ENCODE measurements around the gene STAT3.
"Not testable (repeated sequence)": the region's sequence is repeated elsewhere in the genome, so short reads cannot be mapped to it uniquely, and the experiment has no call there.

Gene STAT3

GRCh38 chr17:42386777-42387657 is 1.2 kb downstream of the STAT3 start:
- no peak for DNase-seq (ENCODE audit: low spot score)
- no peak for FAIRE-seq

- DNase-seq (ENCODE audit: low spot score) (no peak), FAIRE-seq (no peak)
These were observed 6.3 kb downstream of the STAT3 start for GRCh38 chr17:42381898-42382297.

GRCh38 chr17:42380935-42381334 is 7.3 kb downstream of the STAT3 start:
- FAIRE-seq (no peak), DNase-seq (ENCODE audit: low spot score) (no peak)

- FAIRE-seq (no peak), DNase-seq (ENCODE audit: low spot score) (no peak)
These were observed 9.2 kb downstream of the STAT3 start for GRCh38 chr17:42378959-42379594.

- no peak for FAIRE-seq
These were observed 9.8 kb downstream of the STAT3 start for GRCh38 chr17:42378359-42378958.

GRCh38 chr17:42373896-42374295 is 14.3 kb downstream of the STAT3 start:
- DNase-seq (ENCODE audit: low spot score), result no peak
- FAIRE-seq, result no peak

More at GRCh38 chr17:42378359-42378958, 9.8 kb downstream of the STAT3 start:
- DNase-seq (ENCODE audit: low spot score), result no peak

GRCh38 chr17:42372142-42372541 is 16.1 kb downstream of the STAT3 start:
- no peak for DNase-seq (ENCODE audit: low spot score)
- FAIRE-seq, result no peak

GRCh38 chr17:42368797-42369561 is 19.3 kb downstream of the STAT3 start:
- not testable (repeated sequence) for FAIRE-seq; DNase-seq (ENCODE audit: low spot score)

- not testable (repeated sequence) for DNase-seq (ENCODE audit: low spot score); FAIRE-seq
These were observed 19.9 kb downstream of the STAT3 start for GRCh38 chr17:42368310-42368709.

GRCh38 chr17:42366176-42367023 is 21.8 kb downstream of the STAT3 start:
- not testable (repeated sequence) for DNase-seq (ENCODE audit: low spot score); FAIRE-seq

GRCh38 chr17:42365136-42365535 is 23.1 kb downstream of the STAT3 start:
- peak; percentile 67 for DNase-seq (ENCODE audit: low spot score)
- FAIRE-seq, result no peak

- FAIRE-seq, result no peak
- no peak for DNase-seq (ENCODE audit: low spot score)
These were observed 24.3 kb downstream of the STAT3 start for GRCh38 chr17:42363767-42364585.

- no peak for DNase-seq (ENCODE audit: low spot score)
- no peak for FAIRE-seq
These were observed 25.0 kb downstream of the STAT3 start for GRCh38 chr17:42363231-42363630.

GRCh38 chr17:42362245-42362961 is 25.8 kb downstream of the STAT3 start:
- FAIRE-seq (no peak), DNase-seq (ENCODE audit: low spot score) (no peak)

- FAIRE-seq (no peak), DNase-seq (ENCODE audit: low spot score) (peak; percentile 49)
These were observed 26.5 kb downstream of the STAT3 start for GRCh38 chr17:42361781-42362186.

GRCh38 chr17:42360388-42360787 is 27.9 kb downstream of the STAT3 start:
- not testable (repeated sequence) for FAIRE-seq; DNase-seq (ENCODE audit: low spot score)

GRCh38 chr17:42359133-42359532 is 29.1 kb downstream of the STAT3 start:
- FAIRE-seq (no peak), DNase-seq (ENCODE audit: low spot score) (no peak)

- FAIRE-seq (no peak), DNase-seq (ENCODE audit: low spot score) (no peak)
These were observed 29.8 kb downstream of the STAT3 start for GRCh38 chr17:42358434-42358833.

Data from RCC 7860 (cell line).